HG03103 (cell line): ENCODE results near the gene UBE2J2.
"Not testable (repeated sequence)": the region's sequence is repeated elsewhere in the genome, so short reads cannot be mapped to it uniquely, and the experiment has no call there.

Experiments
- ATAC-seq: cut with Tn5 transposase; IDR thresholded peaks from one replicate; pipeline ENCODE4 v1.9.1; 2021; ENCODE audit warnings: low read depth; ENCODE audit not compliant: unreplicated experiment

UBE2J2 gene

GRCh38 chr1:1273512-1274298, at the start of gene UBE2J2:
TSS of gene UBE2J2 (minus strand) at chr1:1273854. CDS start at chr1:1267992, 5,862 bp downstream.
- peak; percentile 83 for ATAC-seq

GRCh38 chr1:1322952-1323351, 49.3 kb upstream of the UBE2J2 start:
- no peak for ATAC-seq

GRCh38 chr1:1322418-1322817, 48.8 kb upstream of the UBE2J2 start:
- no peak for ATAC-seq

GRCh38 chr1:1321477-1321876, 47.8 kb upstream of the UBE2J2 start:
- no peak for ATAC-seq

GRCh38 chr1:1320666-1321448, 47.2 kb upstream of the UBE2J2 start:
- ATAC-seq: no peak

- ATAC-seq: no peak
Measured at GRCh38 chr1:1319646-1319941, 45.9 kb upstream of the UBE2J2 start.

GRCh38 chr1:1318777-1319645, 45.4 kb upstream of the UBE2J2 start:
- ATAC-seq: no peak

GRCh38 chr1:1318131-1318652, 44.5 kb upstream of the UBE2J2 start:
- no peak for ATAC-seq

GRCh38 chr1:1317420-1317819, 43.8 kb upstream of the UBE2J2 start:
- ATAC-seq: no peak

GRCh38 chr1:1316199-1316598, 42.5 kb upstream of the UBE2J2 start:
- not testable (repeated sequence) for ATAC-seq

- no peak for ATAC-seq
Measured at GRCh38 chr1:1315435-1315954, 41.8 kb upstream of the UBE2J2 start.

GRCh38 chr1:1314678-1315335, 41.2 kb upstream of the UBE2J2 start:
- no peak for ATAC-seq

- no peak for ATAC-seq
Measured at GRCh38 chr1:1314237-1314586, 40.6 kb upstream of the UBE2J2 start.

GRCh38 chr1:1313500-1314236, 40.0 kb upstream of the UBE2J2 start:
- ATAC-seq: no peak

- ATAC-seq: no peak
Measured at GRCh38 chr1:1312450-1313314, 39.0 kb upstream of the UBE2J2 start.

GRCh38 chr1:1311107-1312104, 37.8 kb upstream of the UBE2J2 start:
- no peak for ATAC-seq

GRCh38 chr1:1310476-1311053, 36.9 kb upstream of the UBE2J2 start:
- no peak for ATAC-seq
